HepG2 (cell line): ENCODE results near the gene C1GALT1. TPM values are rescaled to one million over a fixed set of nuclear protein-coding genes. Genes with fewer than 3 reads are reported as not detected.
A peak's percentile ranks its signal among the peaks of the same experiment; 100 is the strongest.

Experiments
- CBFB ChIP-seq: sonication (generic); formaldehyde crosslinking; IDR thresholded peaks from 2 replicates; pipeline ENCODE4 v1.4.0; 2020; ENCODE audit warnings: missing genetic modification reagents
- FOSL1 ChIP-seq: sonication (generic); formaldehyde crosslinking; IDR thresholded peaks from 2 replicates; pipeline ENCODE4 v1.9.0; 2021; ENCODE audit warnings: missing genetic modification reagents, borderline replicate concordance
- KDM5A ChIP-seq: fragments of 200-600 bp; sonication (generic); IDR thresholded peaks from 2 replicates; pipeline ENCODE4 v1.7.0; 2018; ENCODE audit warnings: antibody characterized with exemption, mild to moderate bottlenecking, low read length, borderline replicate concordance
- MTA1 ChIP-seq: sonication (generic); formaldehyde crosslinking; IDR thresholded peaks from 2 replicates; pipeline ENCODE4 v1.4.0; 2020; ENCODE audit warnings: missing genetic modification reagents, mild to moderate bottlenecking, borderline replicate concordance
- MXD4 ChIP-seq: IDR thresholded peaks from 2 replicates; pipeline ENCODE4 v1.6.1; 2016; ENCODE audit warnings: mild to moderate bottlenecking, missing biosample characterization, missing genetic modification reagents
- NAIF1 ChIP-seq: sonication (generic); formaldehyde crosslinking; IDR thresholded peaks from 2 replicates; pipeline ENCODE4 v1.5.0; 2020; ENCODE audit warnings: mild to moderate bottlenecking, missing genetic modification reagents, borderline replicate concordance
- RBM39 ChIP-seq: fragments of 200-400 bp; formaldehyde crosslinking; IDR thresholded peaks from one replicate; pipeline ENCODE4 v1.6.1; 2018; ENCODE audit warnings: antibody characterized with exemption, mild to moderate bottlenecking, low read depth, low read length; ENCODE audit not compliant: poor library complexity, severe bottlenecking
- TAF1 ChIP-seq: sonication (generic); formaldehyde crosslinking; IDR thresholded peaks from 2 replicates; pipeline ENCODE4 v1.4.0; 2020; ENCODE audit warnings: missing genetic modification reagents
- UBTF ChIP-seq: sonication (generic); formaldehyde crosslinking; IDR thresholded peaks from 2 replicates; pipeline ENCODE4 v1.4.0; 2020; ENCODE audit warnings: mild to moderate bottlenecking, missing genetic modification reagents
- ZNF451 ChIP-seq: sonication (generic); formaldehyde crosslinking; IDR thresholded peaks from 2 replicates; pipeline ENCODE4 v1.5.0; 2020; ENCODE audit warnings: mild to moderate bottlenecking, missing genetic modification reagents
- ZNF687 ChIP-seq: sonication (generic); formaldehyde crosslinking; IDR thresholded peaks from 2 replicates; pipeline ENCODE4 v1.5.1; 2020; ENCODE audit warnings: mild to moderate bottlenecking, missing genetic modification reagents, moderate library complexity
- polyA plus RNA-seq, 8 experiments: library from polyadenylated mRNA; depleted of rRNA in 3 of 8; stranded (reverse) in 7 of 8; unstranded in 1 of 8; fragments of >200 nt; fragmentation: Illumina TruSeq in 4 of 8; extraction: Trizol in 4 of 8; gene quantifications; 2 replicates each; pipeline versions ENCODE4 v1.2.1 to v1.2.3, GENCODE V29; 2011 to 2016; ENCODE audit warnings: low read depth in 4 of 8, missing spikeins in 1 of 8, mixed read lengths in 1 of 8; ENCODE audit not compliant: insufficient read depth in 1 of 8
- total RNA-seq, 5 experiments: library from RNA; depleted of rRNA; stranded (reverse); fragments of >200 nt; fragmentation: Illumina TruSeq; extraction: Trizol; gene quantifications; 2 replicates each; pipeline ENCODE4 v1.2.3, GENCODE V29; 2016; ENCODE audit warnings: low read depth in 1 of 5
- TF ChIP-seq, protein P1 (sequence below): sonication (generic); formaldehyde crosslinking; IDR thresholded peaks from 2 replicates; pipeline ENCODE4 v1.5.0; 2020; ENCODE audit warnings: mild to moderate bottlenecking, missing genetic modification reagents, borderline replicate concordance

The C1GALT1 gene
- total and polyA plus RNA-seq, 2 of the 13 experiments (the other 11 are each of a cell fraction or from before 2014, with no cell fraction given): 57.1 to 65.9 TPM

- TF ChIP-seq ZNF687 (CRISPR knock-in tag) (peak; percentile 74; the same call in 1 of the 2 replicates), FOSL1 (no peak), CBFB (peak; percentile 11; the same call in 1 of the 2 replicates), RBM39 (peak; percentile 41), KDM5A (peak; percentile 50; the same call in 1 of the 2 replicates), ZNF451 (CRISPR knock-in tag) (peak; percentile 14; the same call in 1 of the 2 replicates), MTA1 (CRISPR knock-in tag) (0 out of 2 replicates have a peak, but pooled peaks have one; percentile 29), TAF1 (peak; percentile 32; the same call in 1 of the 2 replicates), NAIF1 (0 out of 2 replicates have a peak, but pooled peaks have one; percentile 53), UBTF (peak; percentile 63), MXD4 (CRISPR knock-in tag) (0 out of 2 replicates have a peak, but pooled peaks have one; percentile 26)
- TF ChIP-seq, protein P1, sequence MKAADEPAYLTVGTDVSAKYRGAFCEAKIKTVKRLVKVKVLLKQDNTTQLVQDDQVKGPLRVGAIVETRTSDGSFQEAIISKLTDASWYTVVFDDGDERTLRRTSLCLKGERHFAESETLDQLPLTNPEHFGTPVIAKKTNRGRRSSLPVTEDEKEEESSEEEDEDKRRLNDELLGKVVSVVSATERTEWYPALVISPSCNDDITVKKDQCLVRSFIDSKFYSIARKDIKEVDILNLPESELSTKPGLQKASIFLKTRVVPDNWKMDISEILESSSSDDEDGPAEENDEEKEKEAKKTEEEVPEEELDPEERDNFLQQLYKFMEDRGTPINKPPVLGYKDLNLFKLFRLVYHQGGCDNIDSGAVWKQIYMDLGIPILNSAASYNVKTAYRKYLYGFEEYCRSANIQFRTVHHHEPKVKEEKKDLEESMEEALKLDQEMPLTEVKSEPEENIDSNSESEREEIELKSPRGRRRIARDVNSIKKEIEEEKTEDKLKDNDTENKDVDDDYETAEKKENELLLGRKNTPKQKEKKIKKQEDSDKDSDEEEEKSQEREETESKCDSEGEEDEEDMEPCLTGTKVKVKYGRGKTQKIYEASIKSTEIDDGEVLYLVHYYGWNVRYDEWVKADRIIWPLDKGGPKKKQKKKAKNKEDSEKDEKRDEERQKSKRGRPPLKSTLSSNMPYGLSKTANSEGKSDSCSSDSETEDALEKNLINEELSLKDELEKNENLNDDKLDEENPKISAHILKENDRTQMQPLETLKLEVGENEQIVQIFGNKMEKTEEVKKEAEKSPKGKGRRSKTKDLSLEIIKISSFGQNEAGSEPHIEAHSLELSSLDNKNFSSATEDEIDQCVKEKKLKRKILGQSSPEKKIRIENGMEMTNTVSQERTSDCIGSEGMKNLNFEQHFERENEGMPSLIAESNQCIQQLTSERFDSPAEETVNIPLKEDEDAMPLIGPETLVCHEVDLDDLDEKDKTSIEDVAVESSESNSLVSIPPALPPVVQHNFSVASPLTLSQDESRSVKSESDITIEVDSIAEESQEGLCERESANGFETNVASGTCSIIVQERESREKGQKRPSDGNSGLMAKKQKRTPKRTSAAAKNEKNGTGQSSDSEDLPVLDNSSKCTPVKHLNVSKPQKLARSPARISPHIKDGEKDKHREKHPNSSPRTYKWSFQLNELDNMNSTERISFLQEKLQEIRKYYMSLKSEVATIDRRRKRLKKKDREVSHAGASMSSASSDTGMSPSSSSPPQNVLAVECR (CRISPR knock-in tag): peak; percentile 59
Observed at GRCh38 chr7:7183061-7183837, 905 bp downstream of the C1GALT1 start (continued).
